Muscle layer of duodenum (tissue), 2 donors: ENCODE measurements around the gene SKIC2.

Experiments
- H3K27ac ChIP-seq: one replicate; pipeline ENCODE4 v1.7.0; 2013; ENCODE audit warnings: mild to moderate bottlenecking, low read length
- H3K27me3 ChIP-seq: one replicate; pipeline ENCODE4 v1.7.0; 2013; ENCODE audit warnings: low read depth, mild to moderate bottlenecking, control low read depth, low read length
- H3K36me3 ChIP-seq, 2 donors: one replicate each; pipeline ENCODE4 v1.7.0; 2013; ENCODE audit warnings: low read length in 2 of 2, control low read depth in 1 of 2, mild to moderate bottlenecking in 1 of 2; ENCODE audit not compliant: insufficient read depth in 2 of 2, control insufficient read depth in 1 of 2
- H3K4me1 ChIP-seq, 2 donors: one replicate each; pipeline ENCODE4 v1.7.0; 2013; ENCODE audit warnings: low read length in 2 of 2, mild to moderate bottlenecking in 2 of 2, control low read depth in 1 of 2, moderate library complexity in 1 of 2; ENCODE audit not compliant: insufficient read depth in 2 of 2, control insufficient read depth in 1 of 2
- H3K4me3 ChIP-seq, 2 donors: one replicate each; pipeline ENCODE4 v1.7.0; 2013; ENCODE audit warnings: low read length in 2 of 2, low read depth in 1 of 2, mild to moderate bottlenecking in 1 of 2
- H3K9me3 ChIP-seq, 2 donors: one replicate each; pipeline ENCODE4 v1.7.0; 2013; ENCODE audit warnings: low read length in 2 of 2, control low read depth in 1 of 2, mild to moderate bottlenecking in 1 of 2; ENCODE audit not compliant: control insufficient read depth in 1 of 2
- donor health status: healthy.

SKIC2 gene

GRCh38 chr6:31946370-31946885 is 12.5 kb upstream of the SKIC2 start:
- peaks cover 2 to 4% of the 10 kb centered on the region in 2 donors for H3K36me3 ChIP-seq
- peak overlapping the region; percentile 12 to 56 for H3K4me3 ChIP-seq
- peak overlapping the region; percentile 76 for H3K27ac ChIP-seq
- no peaks in the 10 kb centered on the region for H3K27me3 ChIP-seq
- H3K9me3 ChIP-seq, result no peaks in the 10 kb centered on the region
- peaks cover 5 to 14% of the 10 kb centered on the region in 2 donors for H3K4me1 ChIP-seq

GRCh38 chr6:31947070-31947675 is 11.8 kb upstream of the SKIC2 start:
- peaks cover 9 to 11% of the 10 kb centered on the region in 2 donors for H3K36me3 ChIP-seq
- H3K9me3 ChIP-seq, result no peaks in the 10 kb centered on the region
- H3K27ac ChIP-seq, result no peak overlapping the region
- no peak overlapping the region for H3K4me3 ChIP-seq
- H3K27me3 ChIP-seq, result no peaks in the 10 kb centered on the region
- peaks cover 5 to 14% of the 10 kb centered on the region in 2 donors for H3K4me1 ChIP-seq

DNA sequence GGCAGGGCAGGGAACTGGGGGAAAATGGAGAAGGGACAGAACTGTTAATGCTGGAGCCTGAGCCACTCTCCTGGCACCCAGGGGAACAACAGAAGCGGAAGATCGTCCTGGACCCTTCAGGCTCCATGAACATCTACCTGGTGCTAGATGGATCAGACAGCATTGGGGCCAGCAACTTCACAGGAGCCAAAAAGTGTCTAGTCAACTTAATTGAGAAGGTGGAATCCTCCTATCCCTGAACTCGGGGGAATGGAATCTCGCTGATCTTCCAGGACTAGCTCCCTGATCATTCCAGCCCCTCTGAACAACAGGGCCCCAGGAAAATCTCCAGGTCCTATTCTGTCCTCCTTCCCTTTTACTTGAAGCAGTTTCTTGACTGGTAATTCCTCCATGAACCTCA is 11.1 kb upstream of the SKIC2 start:
- no peaks in the 10 kb centered on the region for H3K9me3 ChIP-seq
- H3K27ac ChIP-seq, result no peak overlapping the region
- H3K27me3 ChIP-seq, result no peaks in the 10 kb centered on the region
- peaks cover 5 to 14% of the 10 kb centered on the region in 2 donors for H3K4me1 ChIP-seq
- peaks cover 14 to 15% of the 10 kb centered on the region in 2 donors for H3K36me3 ChIP-seq
- no peak overlapping the region for H3K4me3 ChIP-seq

DNA sequence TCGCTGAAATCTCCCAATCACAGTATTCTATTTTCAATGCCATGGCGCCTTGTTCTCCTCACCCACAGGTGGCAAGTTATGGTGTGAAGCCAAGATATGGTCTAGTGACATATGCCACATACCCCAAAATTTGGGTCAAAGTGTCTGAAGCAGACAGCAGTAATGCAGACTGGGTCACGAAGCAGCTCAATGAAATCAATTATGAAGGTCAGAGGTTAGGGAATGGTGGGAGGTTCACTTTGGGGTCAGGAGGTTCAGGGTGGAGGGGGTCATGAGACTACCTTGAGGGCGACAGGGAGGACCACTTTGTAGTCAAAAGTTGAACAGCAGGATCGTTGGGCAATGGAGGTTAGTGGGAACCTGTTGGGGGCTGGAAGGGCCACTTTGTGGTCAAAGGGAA is 10.7 kb upstream of the SKIC2 start:
- no peak overlapping the region for H3K27ac ChIP-seq

GRCh38 chr6:31948753-31949413 is 10.1 kb upstream of the SKIC2 start:
- Histone ChIP-seq H3K27me3 (no peaks in the 10 kb centered on the region), H3K27ac (no peak overlapping the region), H3K4me1 (peaks cover 5 to 14% of the 10 kb centered on the region in 2 donors), H3K4me3 (no peak overlapping the region), H3K9me3 (no peaks in the 10 kb centered on the region), H3K36me3 (peaks cover 24 to 25% of the 10 kb centered on the region in 2 donors)

More for the DNA sequence above, 10.7 kb upstream of the SKIC2 start:
- H3K36me3 ChIP-seq, result peaks cover 18 to 19% of the 10 kb centered on the region in 2 donors
- no peaks in the 10 kb centered on the region for H3K27me3 ChIP-seq
- no peaks in the 10 kb centered on the region for H3K9me3 ChIP-seq
- H3K4me1 ChIP-seq, result peaks cover 5 to 14% of the 10 kb centered on the region in 2 donors
- no peak overlapping the region for H3K4me3 ChIP-seq

DNA sequence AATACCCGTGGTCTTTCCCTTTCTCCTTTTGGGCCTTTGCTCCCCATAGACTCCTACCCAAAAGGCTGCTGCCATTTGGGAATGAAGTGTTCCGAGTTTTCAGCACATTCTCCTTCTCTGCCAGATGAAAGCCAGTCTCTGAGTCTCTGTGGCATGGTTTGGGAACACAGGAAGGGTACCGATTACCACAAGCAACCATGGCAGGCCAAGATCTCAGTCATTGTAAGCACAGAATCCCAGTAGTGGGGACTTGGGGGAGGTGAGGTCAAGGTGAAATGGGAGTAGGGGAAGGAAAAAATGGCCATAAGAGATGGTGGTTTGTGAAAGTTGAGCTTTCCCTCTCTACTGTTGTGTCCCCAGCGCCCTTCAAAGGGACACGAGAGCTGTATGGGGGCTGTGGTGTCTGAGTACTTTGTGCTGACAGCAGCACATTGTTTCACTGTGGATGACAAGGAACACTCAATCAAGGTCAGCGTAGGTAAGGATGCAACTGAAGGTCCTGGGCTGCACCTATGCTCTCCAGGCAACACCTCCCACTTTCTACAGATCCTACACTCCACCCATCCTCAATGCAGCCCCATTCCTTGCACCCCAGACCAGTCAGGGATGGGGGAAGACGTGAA is 8.9 kb upstream of the SKIC2 start:
- Histone ChIP-seq H3K27me3 (no peaks in the 10 kb centered on the region), H3K4me1 (peaks cover 5 to 9% of the 10 kb centered on the region in 2 donors), H3K36me3 (peaks cover 36% of the 10 kb centered on the region in 2 donors), H3K27ac (no peak overlapping the region), H3K9me3 (no peaks in the 10 kb centered on the region), H3K4me3 (no peak overlapping the region)

DNA sequence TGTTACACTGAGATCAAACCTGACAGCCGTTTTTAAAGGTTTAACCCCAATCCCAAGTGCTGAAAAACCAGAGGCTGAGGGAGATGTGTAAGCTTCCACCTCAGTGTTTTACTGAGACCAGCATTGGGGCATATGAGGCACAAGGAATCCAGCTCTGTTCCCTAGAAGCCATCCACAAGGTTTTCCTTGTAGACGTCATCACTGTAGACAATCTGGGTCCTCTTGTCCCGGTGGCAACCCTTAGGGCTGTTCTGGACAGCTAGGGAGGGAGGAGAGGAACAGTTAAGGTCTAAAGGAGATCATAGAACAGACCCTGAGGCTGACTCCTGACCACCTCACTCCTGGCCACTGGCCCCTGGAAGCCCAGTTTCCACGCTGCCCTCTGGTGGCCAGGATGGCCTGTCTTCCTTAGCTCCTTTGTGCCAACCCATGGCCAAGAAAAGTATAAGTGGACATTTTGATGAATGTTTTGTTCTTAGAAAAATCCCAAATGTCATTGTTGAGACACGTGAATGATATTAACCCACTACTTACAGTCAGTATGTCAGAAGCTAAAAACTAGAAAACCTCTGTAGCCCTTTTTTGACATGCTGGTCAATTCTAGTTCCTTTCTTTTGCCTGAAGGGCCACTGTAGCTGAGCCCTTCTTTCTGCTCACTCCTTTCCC is 6.7 kb upstream of the SKIC2 start:
- no peak overlapping the region for H3K4me3 ChIP-seq
- no peaks in the 10 kb centered on the region for H3K27me3 ChIP-seq
- peaks cover 47 to 51% of the 10 kb centered on the region in 2 donors for H3K36me3 ChIP-seq
- H3K27ac ChIP-seq, result no peak overlapping the region
- H3K9me3 ChIP-seq, result no peaks in the 10 kb centered on the region
- peaks cover 0 to under 1% of the 10 kb centered on the region in 2 donors for H3K4me1 ChIP-seq

- H3K4me1 ChIP-seq, result peaks cover 2 to 7% of the 10 kb centered on the region in 2 donors
- no peak overlapping the region for H3K27ac ChIP-seq
- peaks cover 47 to 51% of the 10 kb centered on the region in 2 donors for H3K36me3 ChIP-seq
- H3K9me3 ChIP-seq, result no peaks in the 10 kb centered on the region
- H3K27me3 ChIP-seq, result no peaks in the 10 kb centered on the region
- H3K4me3 ChIP-seq, result no peak overlapping the region
These were observed 6.1 kb upstream of the SKIC2 start for GRCh38 chr6:31952890-31953289.

DNA sequence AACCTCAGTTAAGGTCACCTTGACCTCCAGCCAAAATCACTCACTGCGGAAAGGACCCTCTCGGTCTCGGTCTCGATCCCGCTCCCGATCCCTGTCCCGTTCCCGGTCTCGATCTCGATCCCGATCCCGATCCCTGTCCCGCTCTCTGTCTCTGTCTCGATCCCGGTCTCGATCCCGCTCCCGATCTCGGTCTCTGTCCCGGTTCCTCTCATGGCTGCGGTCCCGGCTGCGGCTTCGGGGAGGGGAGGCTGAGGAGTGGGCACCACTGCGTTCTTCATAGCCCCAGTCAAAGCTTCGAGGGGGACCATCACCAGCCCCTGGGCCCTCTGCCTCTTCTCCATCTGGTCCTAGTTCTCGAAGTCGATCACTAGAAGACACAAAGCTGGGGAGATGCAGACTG is 4.5 kb upstream of the SKIC2 start:
- H3K9me3 ChIP-seq, result no peaks in the 10 kb centered on the region
- H3K27me3 ChIP-seq, result no peaks in the 10 kb centered on the region
- H3K27ac ChIP-seq, result no peak overlapping the region
- no peak overlapping the region for H3K4me3 ChIP-seq
- peaks cover 47 to 51% of the 10 kb centered on the region in 2 donors for H3K36me3 ChIP-seq
- peaks cover 9 to 17% of the 10 kb centered on the region in 2 donors for H3K4me1 ChIP-seq

DNA sequence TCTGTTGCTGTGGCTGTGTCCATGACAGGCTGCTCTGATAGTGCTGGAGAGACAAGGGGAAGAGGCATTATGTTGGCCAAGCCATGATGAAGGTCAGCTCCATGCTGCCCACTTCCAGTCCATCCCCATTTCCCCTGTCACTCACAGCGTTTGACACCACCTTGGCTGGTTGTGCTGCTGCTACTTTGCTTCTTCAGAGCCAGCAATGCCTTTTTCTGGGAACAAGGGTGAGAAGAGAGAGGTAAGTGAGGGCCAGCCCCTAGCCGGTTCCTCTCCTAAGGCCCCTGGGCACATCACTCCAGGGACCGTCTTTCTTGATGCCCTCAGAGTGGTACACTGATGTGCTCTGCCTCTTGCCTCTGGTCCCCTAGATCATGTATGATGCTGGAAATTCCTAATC is 2.2 kb upstream of the SKIC2 start:
- H3K36me3 ChIP-seq, result peaks cover 55 to 63% of the 10 kb centered on the region in 2 donors

GRCh38 chr6:31958412-31958740 is 599 bp upstream of the SKIC2 start:
- H3K4me1 ChIP-seq, result peaks cover 14 to 21% of the 10 kb centered on the region in 2 donors
- H3K36me3 ChIP-seq, result peaks cover 59 to 65% of the 10 kb centered on the region in 2 donors
- H3K9me3 ChIP-seq, result no peaks in the 10 kb centered on the region
- H3K27ac ChIP-seq, result peak overlapping the region; percentile 95
- peak overlapping the region; percentile 87 to 97 for H3K4me3 ChIP-seq
- no peaks in the 10 kb centered on the region for H3K27me3 ChIP-seq

More for the DNA sequence above, 2.2 kb upstream of the SKIC2 start:
- no peaks in the 10 kb centered on the region for H3K27me3 ChIP-seq
- H3K4me1 ChIP-seq, result peaks cover 14 to 21% of the 10 kb centered on the region in 2 donors
- no peaks in the 10 kb centered on the region for H3K9me3 ChIP-seq
- H3K27ac ChIP-seq, result no peak overlapping the region
- no peak overlapping the region for H3K4me3 ChIP-seq
